H1 (cell line): ENCODE measurements around the gene HIP1. TPM values are rescaled to one million over a fixed set of nuclear protein-coding genes. Genes with fewer than 3 reads are reported as not detected.

ENCODE experiments used
- ASH2L ChIP-seq: fragments of 200-600, 300-600 bp; sonication (generic); IDR thresholded peaks from one replicate; pipeline ENCODE4 v1.7.1; 2017; ENCODE audit warnings: low read length
- BACH1 ChIP-seq: IDR thresholded peaks from 2 replicates; pipeline ENCODE4 v1.6.1; 2012; ENCODE audit warnings: low read length, improper control_type of control experiment
- CEBPB ChIP-seq: IDR thresholded peaks from 2 replicates; pipeline ENCODE4 v1.6.1; 2012; ENCODE audit warnings: low read depth, low read length
- CHD7 ChIP-seq: fragments of 300-600 bp; sonication (generic); IDR thresholded peaks from 2 replicates; pipeline ENCODE4 v1.7.1; 2012; ENCODE audit warnings: low read length, moderate library complexity, mild to moderate bottlenecking, inconsistent platforms; ENCODE audit not compliant: insufficient replicate concordance
- E2F6 ChIP-seq: IDR thresholded peaks from 2 replicates; pipeline ENCODE4 v1.6.1; 2012; ENCODE audit warnings: inconsistent platforms
- JUND ChIP-seq: IDR thresholded peaks from 2 replicates; pipeline ENCODE4 v1.6.1; 2011; ENCODE audit warnings: mild to moderate bottlenecking, improper control_type of control experiment, low read length
- PHF8 ChIP-seq: fragments of 200-600 bp; sonication (generic); conservative IDR thresholded peaks from 2 replicates; pipeline ENCODE4 v1.7.1; 2012; ENCODE audit warnings: low read depth, mild to moderate bottlenecking, inconsistent platforms, low read length, moderate library complexity
- TAF1 ChIP-seq: IDR thresholded peaks from 2 replicates; pipeline ENCODE4 v1.6.1; 2011; ENCODE audit warnings: mild to moderate bottlenecking, low read depth, low read length
- polyA plus RNA-seq, 7 experiments: library from polyadenylated mRNA; depleted of rRNA in 3 of 7; stranded (reverse) in 5 of 7; unstranded in 2 of 7; fragments of >200 nt in 5 of 7; fragments of 200-250 nt in 2 of 7; gene quantifications; 1 replicate in 5 of 7; 2 replicates in 1 of 7; 4 replicates in 1 of 7; pipeline versions ENCODE4 v1.2.1 to v1.2.3, GENCODE V29; 2011 to 2013; ENCODE audit warnings: missing spikeins in 2 of 7, mixed read lengths in 2 of 7
- total RNA-seq: library from RNA; stranded (reverse); fragmentation: NEBNext Ultra II Directional; extraction: Animal tissue kit (Norgen Biotek cat#: 25700); gene quantifications from 2 replicates; pipeline ENCODE4 v1.2.1, GENCODE V29; 2021

Gene HIP1
- total and polyA plus RNA-seq, 2 of the 8 experiments (the other 6 are each of a cell fraction or from before 2014, with no cell fraction given) = 51.8 to 108 TPM

GRCh38 chr7:75739796-75740672 is 1.3 kb upstream of the HIP1 start (continued):
- TF ChIP-seq CHD7 (no peak), JUND (no peak), TAF1 (no peak), PHF8 (no peak), CEBPB (no peak), E2F6 (no peak), BACH1 (no peak), ASH2L (no peak)
